ENCODE results near the gene MRPS11.
"Not testable (repeated sequence)": the region's sequence is repeated elsewhere in the genome, so short reads cannot be mapped to it uniquely, and the experiment has no call there.

The MRPS11 gene

GRCh38 chr15:88490036-88490435 is 22.5 kb downstream of the MRPS11 start:
- no peak for DNase-seq

GRCh38 chr15:88491158-88491557 is 23.6 kb downstream of the MRPS11 start:
- no peak for DNase-seq

- DNase-seq, result no peak
Observed at GRCh38 chr15:88493844-88494243, 26.3 kb downstream of the MRPS11 start.

GRCh38 chr15:88497109-88497765 is 29.7 kb downstream of the MRPS11 start:
- DNase-seq, result no peak

- no peak for DNase-seq
Observed at GRCh38 chr15:88498996-88499395, 31.5 kb downstream of the MRPS11 start.

- DNase-seq, result no peak
Observed at GRCh38 chr15:88504445-88504844, 36.9 kb downstream of the MRPS11 start.

GRCh38 chr15:88505721-88506120 is 38.2 kb downstream of the MRPS11 start:
- no peak for DNase-seq

GRCh38 chr15:88506628-88507027 is 39.1 kb downstream of the MRPS11 start:
- no peak for DNase-seq

- DNase-seq, result no peak
Observed at GRCh38 chr15:88509321-88509720, 41.8 kb downstream of the MRPS11 start.

GRCh38 chr15:88509964-88510363 is 42.5 kb downstream of the MRPS11 start:
- no peak for DNase-seq

GRCh38 chr15:88511161-88511560 is 43.7 kb downstream of the MRPS11 start:
- no peak for DNase-seq

- DNase-seq, result no peak
Observed at GRCh38 chr15:88512078-88512477, 44.6 kb downstream of the MRPS11 start.

GRCh38 chr15:88512601-88513000 is 45.1 kb downstream of the MRPS11 start:
- no peak for DNase-seq

- no peak for DNase-seq
Observed at GRCh38 chr15:88513195-88513594, 45.7 kb downstream of the MRPS11 start.

- DNase-seq, result no peak
Observed at GRCh38 chr15:88518903-88519302, 51.4 kb downstream of the MRPS11 start.

GRCh38 chr15:88524094-88524493 is 56.6 kb downstream of the MRPS11 start:
- DNase-seq, result not testable (repeated sequence)

- DNase-seq, result no peak
Observed at GRCh38 chr15:88525418-88525817, 57.9 kb downstream of the MRPS11 start.

GRCh38 chr15:88526247-88526879 is 58.9 kb downstream of the MRPS11 start:
- DNase-seq, result no peak

GRCh38 chr15:88529021-88529630 is 61.6 kb downstream of the MRPS11 start:
- DNase-seq, result no peak

Measured in T-helper 2 cell (primary cell).